ENCODE data around the gene MEX3D.

The MEX3D gene

DNA sequence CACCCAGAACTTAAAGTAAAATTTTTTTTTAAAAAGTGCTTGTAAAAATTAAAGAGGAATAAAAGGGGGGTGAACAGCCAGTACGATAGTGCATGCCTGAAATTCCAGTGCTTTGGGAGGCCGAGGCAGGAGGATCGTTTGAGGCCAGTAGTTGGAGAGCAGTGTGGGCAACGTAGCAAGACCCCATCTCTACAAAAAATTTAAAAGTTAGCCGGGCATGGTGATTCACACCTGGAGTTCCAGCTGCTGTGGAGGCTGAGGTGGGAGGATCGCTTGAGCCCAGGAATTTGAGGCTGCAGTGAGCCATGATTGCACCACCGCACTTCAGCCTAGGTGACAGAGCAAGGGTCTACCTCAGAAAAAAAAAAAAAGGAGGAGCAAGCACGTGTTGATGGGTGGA is 63.1 kb downstream of the MEX3D start:
- TF ChIP-seq, protein P1, sequence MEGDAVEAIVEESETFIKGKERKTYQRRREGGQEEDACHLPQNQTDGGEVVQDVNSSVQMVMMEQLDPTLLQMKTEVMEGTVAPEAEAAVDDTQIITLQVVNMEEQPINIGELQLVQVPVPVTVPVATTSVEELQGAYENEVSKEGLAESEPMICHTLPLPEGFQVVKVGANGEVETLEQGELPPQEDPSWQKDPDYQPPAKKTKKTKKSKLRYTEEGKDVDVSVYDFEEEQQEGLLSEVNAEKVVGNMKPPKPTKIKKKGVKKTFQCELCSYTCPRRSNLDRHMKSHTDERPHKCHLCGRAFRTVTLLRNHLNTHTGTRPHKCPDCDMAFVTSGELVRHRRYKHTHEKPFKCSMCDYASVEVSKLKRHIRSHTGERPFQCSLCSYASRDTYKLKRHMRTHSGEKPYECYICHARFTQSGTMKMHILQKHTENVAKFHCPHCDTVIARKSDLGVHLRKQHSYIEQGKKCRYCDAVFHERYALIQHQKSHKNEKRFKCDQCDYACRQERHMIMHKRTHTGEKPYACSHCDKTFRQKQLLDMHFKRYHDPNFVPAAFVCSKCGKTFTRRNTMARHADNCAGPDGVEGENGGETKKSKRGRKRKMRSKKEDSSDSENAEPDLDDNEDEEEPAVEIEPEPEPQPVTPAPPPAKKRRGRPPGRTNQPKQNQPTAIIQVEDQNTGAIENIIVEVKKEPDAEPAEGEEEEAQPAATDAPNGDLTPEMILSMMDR (IDR thresholded peaks at IDR 0.05): no peak
- no peak for DNase-seq (ENCODE audit: low spot score)
- Histone ChIP-seq H3K27ac (no peak overlapping the region), H3K4me3 (no peak overlapping the region)

Measured in coronary artery (tissue), 2 donors.